ENCODE data around the gene NUMB.

NUMB gene

DNA sequence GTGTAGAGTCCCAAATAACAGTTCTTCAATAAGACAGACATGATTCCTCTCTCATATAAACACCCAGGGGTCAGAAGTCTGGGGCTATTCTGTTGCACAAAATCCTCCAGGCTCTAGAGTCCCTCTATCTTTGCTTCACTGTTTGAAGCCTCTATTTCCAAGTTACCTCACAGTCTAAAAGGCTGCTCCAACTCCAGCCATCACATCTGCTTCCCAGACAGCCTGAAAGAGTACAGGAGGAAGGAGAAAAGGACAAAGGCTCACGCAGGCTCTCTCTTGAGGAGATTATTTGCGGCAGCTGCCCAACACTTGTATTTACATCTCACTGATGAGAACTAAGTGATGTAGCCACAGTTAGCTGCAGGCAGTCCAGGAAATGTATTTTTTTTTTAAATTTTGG lies 214.6 kb downstream of the NUMB start:
- in situ Hi-C loops (cut with MboI; ENCODE audit: low sequenced_read_pairs, unreplicated experiment): no loop called here
- no peak for TF ChIP-seq CTCF (IDR thresholded peaks at IDR 0.05; ENCODE audit: borderline replicate concordance, control extremely low read depth, extremely low read depth, insufficient read depth, missing control alignments)
- DNase-seq (ENCODE audit: low spot score): no peak

- no peak for TF ChIP-seq CTCF (IDR thresholded peaks at IDR 0.05; ENCODE audit: borderline replicate concordance, control extremely low read depth, extremely low read depth, insufficient read depth, missing control alignments)
- in situ Hi-C loops (cut with MboI; ENCODE audit: low sequenced_read_pairs, unreplicated experiment): no loop called here
- DNase-seq (ENCODE audit: low spot score): no peak
Observed at GRCh38 chr14:73243341-73243740, 215.0 kb downstream of the NUMB start.

DNA sequence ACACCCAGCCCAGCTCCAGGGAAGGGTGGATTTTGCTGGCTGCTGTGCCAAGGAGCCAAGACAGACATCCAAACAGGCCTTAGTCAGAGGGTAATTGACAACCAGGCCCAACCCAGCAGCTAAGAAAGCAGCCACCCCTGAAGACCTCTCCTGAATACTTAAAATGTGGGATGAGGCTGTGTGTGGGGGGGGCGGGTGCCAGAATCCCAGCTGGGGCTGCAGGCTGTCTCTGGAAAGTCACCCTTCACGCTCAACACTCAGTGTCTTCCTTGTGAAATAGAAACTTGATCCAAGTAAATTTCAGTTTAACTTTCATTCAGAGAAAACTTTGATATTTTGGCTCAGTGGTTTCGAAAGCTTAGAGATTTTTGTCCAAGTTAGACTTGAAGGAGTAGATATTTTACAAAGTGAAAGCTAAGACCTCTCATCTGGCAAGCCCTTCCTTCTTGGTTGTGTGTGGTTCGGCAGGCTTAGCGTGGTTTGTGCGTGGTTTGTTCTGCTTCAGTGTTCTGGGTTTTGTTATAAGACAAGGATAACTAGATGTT lies 215.9 kb downstream of the NUMB start:
- TF ChIP-seq CTCF (IDR thresholded peaks at IDR 0.05; ENCODE audit: borderline replicate concordance, control extremely low read depth, extremely low read depth, insufficient read depth, missing control alignments): no peak
- in situ Hi-C loops (cut with MboI; ENCODE audit: low sequenced_read_pairs, unreplicated experiment): no loop called here
- no peak for DNase-seq (ENCODE audit: low spot score)

GRCh38 chr14:73241481-73242165 lies 216.7 kb downstream of the NUMB start:
- no peak for TF ChIP-seq CTCF (IDR thresholded peaks at IDR 0.05; ENCODE audit: borderline replicate concordance, control extremely low read depth, extremely low read depth, insufficient read depth, missing control alignments)
- in situ Hi-C loops (cut with MboI; ENCODE audit: low sequenced_read_pairs, unreplicated experiment): no loop called here

GRCh38 chr14:73240816-73241480 lies 217.4 kb downstream of the NUMB start:
- DNase-seq (ENCODE audit: low spot score): peak; percentile 17
- in situ Hi-C loops (cut with MboI; ENCODE audit: low sequenced_read_pairs, unreplicated experiment): no loop called here
- no peak for TF ChIP-seq CTCF (IDR thresholded peaks at IDR 0.05; ENCODE audit: borderline replicate concordance, control extremely low read depth, extremely low read depth, insufficient read depth, missing control alignments)

More at GRCh38 chr14:73241481-73242165, 216.7 kb downstream of the NUMB start:
- DNase-seq (ENCODE audit: low spot score): no peak

GRCh38 chr14:73239393-73240241 lies 218.7 kb downstream of the NUMB start:
- peak; percentile 32 for DNase-seq (ENCODE audit: low spot score)
- in situ Hi-C loops (cut with MboI; ENCODE audit: low sequenced_read_pairs, unreplicated experiment): no loop called here
- TF ChIP-seq CTCF (IDR thresholded peaks at IDR 0.05; ENCODE audit: borderline replicate concordance, control extremely low read depth, extremely low read depth, insufficient read depth, missing control alignments): no peak
